ENCODE data around the gene GMDS. TPM values are rescaled to one million over a fixed set of nuclear protein-coding genes. Genes with fewer than 3 reads are reported as not detected.
A peak's percentile ranks its signal among the peaks of the same experiment; 100 is the strongest.

GMDS gene
- total RNA-seq, 1 experiment from 2014 or later: 31.1 TPM

GRCh38 chr6:1615151-1615852 lies 630.1 kb downstream of the GMDS start:
- DNase-seq: no peak
- ChIA-PET CTCF (no interaction called here), POLR2A (no interaction called here)
- Histone ChIP-seq H3K36me3 (ENCODE audit: control insufficient read depth, insufficient read depth, low read length) (no peaks in the 10 kb centered on the region), H3K9me3 (no peaks in the 10 kb centered on the region), H3K4me3 (ENCODE audit: low read depth, low read length) (no peak overlapping the region), H3K4me1 (peaks cover 7% of the 10 kb centered on the region), H3K27me3 (replicated peaks; ENCODE audit: control insufficient read depth, insufficient read depth, low read length) (no peaks in the 10 kb centered on the region)
- peaks cover 4% of the 10 kb centered on the region for H3K36me3 Mint-ChIP-seq (ENCODE audit: insufficient read depth, unreplicated experiment)
- no peak overlapping the region for H3K27ac Mint-ChIP-seq (ENCODE audit: unreplicated experiment)
- H3K27me3 Mint-ChIP-seq (ENCODE audit: insufficient read depth, unreplicated experiment): no peaks in the 10 kb centered on the region
- no peak overlapping the region for H3K4me3 Mint-ChIP-seq (ENCODE audit: unreplicated experiment)
- BruUV-seq (replicated peaks): no TSS peak
- TF ChIP-seq CTCF (IDR thresholded peaks at IDR 0.05; ENCODE audit: insufficient read depth in 1 of 2, low read depth in 1 of 2, low read length in 1 of 2, severe bottlenecking in 1 of 2, unreplicated experiment in 1 of 2): no peak
- intact Hi-C loops (cut with micrococcal nuclease; ENCODE audit: unreplicated experiment): no loop called here
- no peaks in the 10 kb centered on the region for H3K9me3 Mint-ChIP-seq (ENCODE audit: unreplicated experiment)
- no peaks in the 10 kb centered on the region for H3K4me1 Mint-ChIP-seq (ENCODE audit: low read depth, unreplicated experiment)

GRCh38 chr6:1614448-1615150 lies 630.8 kb downstream of the GMDS start:
- Histone ChIP-seq H3K27me3 (replicated peaks; ENCODE audit: control insufficient read depth, insufficient read depth, low read length) (no peaks in the 10 kb centered on the region), H3K4me1 (peaks cover 7% of the 10 kb centered on the region), H3K36me3 (ENCODE audit: control insufficient read depth, insufficient read depth, low read length) (no peaks in the 10 kb centered on the region), H3K4me3 (ENCODE audit: low read depth, low read length) (no peak overlapping the region), H3K9me3 (no peaks in the 10 kb centered on the region)
- Mint-ChIP-seq H3K27me3 (ENCODE audit: insufficient read depth, unreplicated experiment) (no peaks in the 10 kb centered on the region), H3K27ac (ENCODE audit: unreplicated experiment) (no peak overlapping the region), H3K9me3 (ENCODE audit: unreplicated experiment) (no peaks in the 10 kb centered on the region), H3K4me3 (ENCODE audit: unreplicated experiment) (no peak overlapping the region), H3K4me1 (ENCODE audit: low read depth, unreplicated experiment) (no peaks in the 10 kb centered on the region), H3K36me3 (ENCODE audit: insufficient read depth, unreplicated experiment) (peaks cover 4% of the 10 kb centered on the region)
- no peak for TF ChIP-seq CTCF (IDR thresholded peaks at IDR 0.05; ENCODE audit: insufficient read depth in 1 of 2, low read depth in 1 of 2, low read length in 1 of 2, severe bottlenecking in 1 of 2, unreplicated experiment in 1 of 2)
- ChIA-PET POLR2A (no interaction called here), CTCF (no interaction called here)
- intact Hi-C loops (cut with micrococcal nuclease; ENCODE audit: unreplicated experiment): no loop called here
- no TSS peak for BruUV-seq (replicated peaks)
- peak in 1 of 2 experiments; percentile 24 for DNase-seq

- H3K9me3 ChIP-seq: no peaks in the 10 kb centered on the region
- no TSS peak for BruUV-seq (replicated peaks)
- Mint-ChIP-seq H3K4me1 (ENCODE audit: low read depth, unreplicated experiment) (no peaks in the 10 kb centered on the region), H3K27me3 (ENCODE audit: insufficient read depth, unreplicated experiment) (no peaks in the 10 kb centered on the region), H3K4me3 (ENCODE audit: unreplicated experiment) (no peak overlapping the region), H3K27ac (ENCODE audit: unreplicated experiment) (no peak overlapping the region), H3K36me3 (ENCODE audit: insufficient read depth, unreplicated experiment) (peaks cover 9% of the 10 kb centered on the region), H3K9me3 (ENCODE audit: unreplicated experiment) (no peaks in the 10 kb centered on the region)
- no peaks in the 10 kb centered on the region for H3K27me3 ChIP-seq (replicated peaks; ENCODE audit: control insufficient read depth, insufficient read depth, low read length)
- peaks cover 7% of the 10 kb centered on the region for H3K4me1 ChIP-seq
- intact Hi-C loops (cut with micrococcal nuclease; ENCODE audit: unreplicated experiment): loop anchor here (2.0 kb wide), 1 partner anchor 27 kb away; no protein-coding TSS in a partner anchor
- H3K4me3 ChIP-seq (ENCODE audit: low read depth, low read length): no peak overlapping the region
- H3K36me3 ChIP-seq (ENCODE audit: control insufficient read depth, insufficient read depth, low read length): no peaks in the 10 kb centered on the region
- ChIA-PET CTCF (no interaction called here), POLR2A (no interaction called here)
- DNase-seq: peak in 1 of 2 experiments; percentile 27
- TF ChIP-seq CTCF (IDR thresholded peaks at IDR 0.05; ENCODE audit: insufficient read depth in 1 of 2, low read depth in 1 of 2, low read length in 1 of 2, severe bottlenecking in 1 of 2, unreplicated experiment in 1 of 2): no peak
These were observed 631.5 kb downstream of the GMDS start for GRCh38 chr6:1613688-1614447.

Data from Caco-2 (cell line).